Peyer's patch (tissue), 4 donors: Measurements from ENCODE around the gene MAP7D3.

ENCODE experiments used
- CTCF ChIP-seq, 6 experiments: fragments of 450-650 bp in 4 of 6; fragments of 200-600 bp in 2 of 6; sonication (generic) in 1 of 6; IDR thresholded peaks; one replicate each; pipeline ENCODE4 v1.5.1; 2017 to 2019; ENCODE audit warnings: antibody characterized with exemption in 6 of 6, mild to moderate bottlenecking in 3 of 6, moderate library complexity in 1 of 6
- POLR2A ChIP-seq, 2 donors: fragments of 450-650 bp; IDR thresholded peaks; one replicate each; pipeline ENCODE4 v1.5.1; 2017; ENCODE audit warnings: antibody characterized with exemption in 2 of 2, mild to moderate bottlenecking in 2 of 2, moderate library complexity in 2 of 2

DNA sequence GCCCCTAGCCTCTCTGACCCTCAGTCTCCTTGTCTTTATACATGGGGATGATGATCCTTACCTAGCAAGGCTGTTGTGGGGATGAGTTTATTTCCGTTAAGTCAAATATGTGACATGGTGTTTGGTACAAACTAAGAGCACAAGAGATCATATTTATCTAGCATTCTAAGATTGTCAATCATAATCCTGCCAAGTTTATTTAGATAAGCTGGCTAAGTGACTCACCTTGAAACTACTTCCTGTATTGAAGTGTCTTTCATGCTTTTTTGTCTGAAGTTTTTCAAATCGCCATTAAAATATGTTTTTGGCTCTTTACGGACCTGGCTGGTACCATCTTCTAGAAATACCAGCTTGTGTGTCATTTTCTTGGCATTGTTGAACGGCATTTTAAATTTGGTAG lies 30.7 kb downstream of the MAP7D3 start:
- TF ChIP-seq CTCF (IDR thresholded peaks at IDR 0.05): no peak
- no peak for TF ChIP-seq POLR2A (IDR thresholded peaks at IDR 0.05)
